Cardiac muscle cell (in vitro differentiated cells and primary cell): ENCODE data around the gene USH1G. TPM values are rescaled to one million over a fixed set of nuclear protein-coding genes. Genes with fewer than 3 reads are reported as not detected.
"Not testable (repeated sequence)": the region's sequence is repeated elsewhere in the genome, so short reads cannot be mapped to it uniquely, and the experiment has no call there.

ENCODE experiments used
- DNase-seq, 2 donors: peaks; one replicate each; pipeline versions ENCODE4 v3.0.0 to v3.0.0-alpha.2; 2010 to 2017; ENCODE audit warnings: low read depth in 1 of 2, low spot score in 1 of 2
- H3K27ac ChIP-seq: fragments of 200-600 bp; sonication (generic); 2 replicates; pipeline ENCODE4 v1.5.1; 2016
- H3K27me3 ChIP-seq: fragments of 200-600 bp; sonication (generic); 2 replicates; pipeline ENCODE4 v1.6.0; 2016; ENCODE audit warnings: control low read depth
- H3K36me3 ChIP-seq: fragments of 200-600 bp; sonication (generic); 2 replicates; pipeline ENCODE4 v1.5.1; 2016; ENCODE audit warnings: control low read depth
- H3K4me1 ChIP-seq: fragments of 200-600 bp; sonication (generic); 2 replicates; pipeline ENCODE4 v1.8.1; 2017; ENCODE audit warnings: low read depth, mild to moderate bottlenecking, mixed run types
- H3K4me3 ChIP-seq: fragments of 200-600 bp; sonication (generic); 2 replicates; pipeline ENCODE4 v1.5.1; 2016; ENCODE audit warnings: mild to moderate bottlenecking
- H3K9me3 ChIP-seq: fragments of 200-600 bp; sonication (generic); 2 replicates; pipeline ENCODE4 v1.5.1; 2017; ENCODE audit warnings: low read depth, mild to moderate bottlenecking, control low read depth
- polyA plus RNA-seq: library from polyadenylated mRNA; unstranded; fragments of >200 nt; fragmentation: Nextera tagmentation; extraction: Ambion mirVana; gene quantifications from 2 replicates; pipeline ENCODE4 v1.2.1, GENCODE V29; 2016
- total RNA-seq: library from RNA; depleted of rRNA; stranded (reverse); fragments of >200 nt; gene quantifications from 2 replicates; pipeline ENCODE4 v1.2.3, GENCODE V29; 2016
- TF ChIP-seq, protein P1 (sequence below): IDR thresholded peaks from 2 replicates; pipeline ENCODE4 v1.5.1; 2012; ENCODE audit warnings: low read depth, mild to moderate bottlenecking, low read length

Gene USH1G
- total and polyA plus RNA-seq, 2 experiments from 2014 or later: 1.9 to 4.0 TPM

DNA sequence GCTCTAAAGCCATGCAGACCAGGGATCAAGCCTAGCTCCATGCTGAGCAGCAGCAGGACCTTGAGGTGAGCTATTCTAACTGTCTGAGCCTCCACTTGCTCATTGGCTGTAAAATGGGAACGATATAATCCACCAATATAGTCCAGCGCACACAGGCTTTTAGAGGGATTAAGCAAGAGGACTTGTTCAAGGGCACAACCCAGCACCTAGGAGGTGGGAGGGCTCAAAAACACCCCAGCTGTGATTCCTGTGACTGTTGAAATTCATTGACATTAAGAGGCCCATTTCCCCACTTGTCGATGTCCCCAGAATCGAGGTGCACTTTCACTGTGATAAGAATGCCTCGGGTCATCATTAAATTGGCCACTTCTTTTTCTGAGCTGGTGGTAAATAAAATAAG, 4.1 kb downstream of the USH1G start:
- peaks cover 16% of the 10 kb centered on the region for H3K27me3 ChIP-seq

DNA sequence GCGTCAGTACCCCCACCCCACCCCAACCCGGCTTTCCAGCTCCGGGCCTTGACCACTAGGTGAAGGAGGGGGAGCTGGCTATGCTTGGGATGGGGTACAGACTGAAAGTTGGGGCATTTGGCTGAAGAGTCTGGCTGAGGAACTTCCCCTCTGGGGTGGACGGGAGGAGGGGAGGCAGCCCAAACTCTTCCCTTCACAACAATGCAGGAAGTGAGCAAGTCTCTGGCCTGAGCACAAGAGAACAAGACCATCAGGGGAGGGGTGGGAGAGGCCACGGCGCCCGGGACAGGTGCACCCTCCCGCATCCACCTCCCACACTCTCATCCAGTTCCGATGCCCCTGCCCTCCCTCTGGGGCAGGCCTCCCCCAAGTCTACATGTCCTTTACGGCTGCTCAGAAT, 5.6 kb downstream of the USH1G start:
- peaks cover 3% of the 10 kb centered on the region for H3K27me3 ChIP-seq
- no peak overlapping the region for H3K27ac ChIP-seq
- H3K4me1 ChIP-seq: peaks cover 4% of the 10 kb centered on the region
- DNase-seq: no peak
- no peaks in the 10 kb centered on the region for H3K36me3 ChIP-seq
- TF ChIP-seq, protein P1, sequence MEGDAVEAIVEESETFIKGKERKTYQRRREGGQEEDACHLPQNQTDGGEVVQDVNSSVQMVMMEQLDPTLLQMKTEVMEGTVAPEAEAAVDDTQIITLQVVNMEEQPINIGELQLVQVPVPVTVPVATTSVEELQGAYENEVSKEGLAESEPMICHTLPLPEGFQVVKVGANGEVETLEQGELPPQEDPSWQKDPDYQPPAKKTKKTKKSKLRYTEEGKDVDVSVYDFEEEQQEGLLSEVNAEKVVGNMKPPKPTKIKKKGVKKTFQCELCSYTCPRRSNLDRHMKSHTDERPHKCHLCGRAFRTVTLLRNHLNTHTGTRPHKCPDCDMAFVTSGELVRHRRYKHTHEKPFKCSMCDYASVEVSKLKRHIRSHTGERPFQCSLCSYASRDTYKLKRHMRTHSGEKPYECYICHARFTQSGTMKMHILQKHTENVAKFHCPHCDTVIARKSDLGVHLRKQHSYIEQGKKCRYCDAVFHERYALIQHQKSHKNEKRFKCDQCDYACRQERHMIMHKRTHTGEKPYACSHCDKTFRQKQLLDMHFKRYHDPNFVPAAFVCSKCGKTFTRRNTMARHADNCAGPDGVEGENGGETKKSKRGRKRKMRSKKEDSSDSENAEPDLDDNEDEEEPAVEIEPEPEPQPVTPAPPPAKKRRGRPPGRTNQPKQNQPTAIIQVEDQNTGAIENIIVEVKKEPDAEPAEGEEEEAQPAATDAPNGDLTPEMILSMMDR: no peak
- H3K4me3 ChIP-seq: no peak overlapping the region
- H3K9me3 ChIP-seq: no peaks in the 10 kb centered on the region

More for the DNA sequence above, 4.1 kb downstream of the USH1G start:
- H3K9me3 ChIP-seq: no peaks in the 10 kb centered on the region
- TF ChIP-seq, protein P1: no peak
- no peak overlapping the region for H3K4me3 ChIP-seq
- no peaks in the 10 kb centered on the region for H3K36me3 ChIP-seq
- H3K27ac ChIP-seq: no peak overlapping the region
- DNase-seq: no peak
- H3K4me1 ChIP-seq: peaks cover 4% of the 10 kb centered on the region

DNA sequence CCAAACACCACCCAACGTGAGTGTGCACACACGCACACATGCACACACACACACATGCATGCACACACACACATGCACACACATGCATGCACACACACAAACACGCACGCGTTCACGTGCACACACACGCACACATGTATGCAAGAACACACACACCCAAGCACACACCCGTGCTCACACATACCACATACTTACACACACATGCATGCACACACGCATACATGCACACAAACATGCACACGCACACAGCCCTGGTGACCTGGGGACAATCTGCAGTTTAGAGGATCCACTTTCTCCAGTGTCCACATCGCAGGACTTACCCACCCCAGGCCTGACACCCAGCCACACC, 6.2 kb downstream of the USH1G start:
- H3K36me3 ChIP-seq: no peaks in the 10 kb centered on the region
- no peaks in the 10 kb centered on the region for H3K9me3 ChIP-seq
- H3K4me3 ChIP-seq: no peak overlapping the region
- DNase-seq: no peak
- TF ChIP-seq, protein P1: no peak
- peaks cover 4% of the 10 kb centered on the region for H3K4me1 ChIP-seq
- H3K27ac ChIP-seq: no peak overlapping the region
- H3K27me3 ChIP-seq: no peaks in the 10 kb centered on the region

- no peak overlapping the region for H3K4me3 ChIP-seq
- H3K27ac ChIP-seq: no peak overlapping the region
- no peak for DNase-seq
- peaks cover under 1% of the 10 kb centered on the region for H3K4me1 ChIP-seq
- H3K36me3 ChIP-seq: no peaks in the 10 kb centered on the region
- TF ChIP-seq, protein P1: no peak
- no peaks in the 10 kb centered on the region for H3K9me3 ChIP-seq
- H3K27me3 ChIP-seq: no peaks in the 10 kb centered on the region
These were observed 6.8 kb downstream of the USH1G start for GRCh38 chr17:74916136-74916850.

DNA sequence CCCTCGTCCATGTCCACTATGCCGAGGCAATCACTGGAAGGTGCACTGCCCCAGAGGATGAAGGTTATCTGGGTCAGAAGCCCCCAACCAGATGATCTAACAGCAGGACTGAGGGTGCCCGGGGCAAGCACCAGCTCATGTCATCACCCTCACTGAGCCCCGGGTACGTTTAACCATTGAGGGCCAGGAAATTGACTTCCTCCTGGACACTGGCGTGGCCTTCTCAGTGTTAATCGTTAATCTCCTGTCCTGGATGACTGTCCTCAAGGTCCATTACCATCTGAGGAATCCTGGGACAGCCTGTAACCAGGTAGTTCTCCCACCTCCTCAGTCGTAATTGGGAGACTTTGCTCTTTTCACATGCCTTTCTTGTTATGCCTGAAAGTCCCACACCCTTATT, 11.6 kb downstream of the USH1G start:
- H3K4me3 ChIP-seq, H3K27ac ChIP-seq, H3K27me3 ChIP-seq, H3K36me3 ChIP-seq, H3K4me1 ChIP-seq, H3K9me3 ChIP-seq, DNase-seq: not testable (repeated sequence)

DNA sequence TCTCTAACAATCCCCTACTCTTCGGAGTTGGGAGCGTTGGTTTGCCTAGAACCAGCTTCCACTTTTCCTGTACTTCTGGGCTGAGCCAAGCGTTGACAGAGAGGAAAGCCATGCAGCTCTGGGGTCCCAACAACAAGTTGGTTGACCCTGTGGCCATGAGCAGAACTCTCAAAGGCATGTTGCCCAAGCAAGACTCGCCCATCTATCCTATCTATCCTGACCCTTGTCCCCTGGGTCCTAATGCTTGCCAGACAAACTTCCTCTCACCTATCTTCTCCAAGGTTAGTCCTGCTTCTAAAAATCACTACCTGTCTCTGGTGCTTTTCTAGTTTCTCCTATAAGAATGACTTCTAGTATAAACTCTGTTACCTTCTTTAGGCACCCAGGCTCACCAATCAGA, 14.0 kb downstream of the USH1G start:
- not testable (repeated sequence) for H3K36me3 ChIP-seq, H3K27me3 ChIP-seq, H3K9me3 ChIP-seq, H3K4me1 ChIP-seq, H3K4me3 ChIP-seq, H3K27ac ChIP-seq, DNase-seq
